Stimulated activated CD4-positive, alpha-beta T cell treated with anti-CD3 and anti-CD28 coated beads, Interleukin-1b, Interleukin-23, amount 100 ng/mL, for 1 hour (primary cell): ENCODE measurements around the gene LRRC4B.

ENCODE experiments used
- DNase-seq, 2 donors: peaks; one replicate each; pipeline ENCODE4 v3.0.0-alpha.2; 2020; ENCODE audit warnings: low read depth in 2 of 2

The LRRC4B gene

DNA sequence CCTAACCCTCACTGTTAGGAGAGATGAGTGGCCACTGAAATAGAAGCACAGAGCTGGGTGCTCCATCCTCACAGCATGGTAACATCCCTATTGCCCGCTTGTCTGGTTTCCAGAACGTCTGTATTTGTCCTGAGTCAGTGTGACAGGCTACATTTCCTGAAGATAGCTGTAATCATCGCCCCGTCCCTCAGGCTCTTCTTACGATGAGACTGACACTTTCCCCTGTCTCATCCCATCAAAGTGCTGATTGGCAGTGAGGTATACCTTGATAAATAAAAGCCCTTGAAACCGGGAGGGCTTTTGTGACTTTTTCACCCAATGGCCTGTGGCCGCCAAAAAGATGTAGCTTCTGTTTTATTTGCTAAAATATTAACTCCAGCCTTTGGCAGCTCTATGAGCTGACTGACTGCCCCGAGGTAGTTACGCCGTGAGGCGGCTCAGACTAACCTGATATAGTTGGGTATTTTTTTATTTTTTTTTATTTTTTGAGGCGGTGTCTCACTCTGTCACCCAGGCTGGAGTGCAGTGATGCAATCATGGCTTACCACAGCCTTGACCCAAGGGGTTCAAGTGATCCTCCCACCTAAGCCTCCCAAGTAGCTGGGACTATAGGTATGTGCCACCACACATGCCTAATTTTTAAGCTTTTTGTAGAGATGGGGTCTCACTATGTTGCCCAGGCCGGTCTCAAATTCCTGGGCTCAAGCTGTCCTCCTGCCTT is 5.7 kb upstream of the LRRC4B start:
- DNase-seq = no peak

DNA sequence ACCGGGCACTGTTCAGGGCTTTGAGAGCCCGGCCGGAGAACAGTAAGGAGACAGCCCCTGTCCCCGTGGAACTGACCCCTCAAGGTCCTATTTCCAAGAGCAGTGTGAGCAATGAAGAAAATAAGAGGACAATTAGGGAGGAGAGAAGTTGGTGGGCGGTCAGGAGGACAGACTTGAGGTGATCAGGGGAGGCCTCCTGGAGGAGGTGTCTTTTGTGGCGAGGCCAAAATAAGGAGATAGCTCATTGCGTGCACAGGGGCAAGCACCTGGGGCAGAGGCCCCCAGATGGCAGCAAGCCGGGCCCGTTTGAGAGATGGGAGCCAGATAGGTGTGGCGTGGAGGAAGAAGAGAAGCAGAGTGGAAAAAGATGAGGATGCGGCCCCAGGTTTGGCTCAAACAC is 2.8 kb upstream of the LRRC4B start:
- DNase-seq = no peak

DNA sequence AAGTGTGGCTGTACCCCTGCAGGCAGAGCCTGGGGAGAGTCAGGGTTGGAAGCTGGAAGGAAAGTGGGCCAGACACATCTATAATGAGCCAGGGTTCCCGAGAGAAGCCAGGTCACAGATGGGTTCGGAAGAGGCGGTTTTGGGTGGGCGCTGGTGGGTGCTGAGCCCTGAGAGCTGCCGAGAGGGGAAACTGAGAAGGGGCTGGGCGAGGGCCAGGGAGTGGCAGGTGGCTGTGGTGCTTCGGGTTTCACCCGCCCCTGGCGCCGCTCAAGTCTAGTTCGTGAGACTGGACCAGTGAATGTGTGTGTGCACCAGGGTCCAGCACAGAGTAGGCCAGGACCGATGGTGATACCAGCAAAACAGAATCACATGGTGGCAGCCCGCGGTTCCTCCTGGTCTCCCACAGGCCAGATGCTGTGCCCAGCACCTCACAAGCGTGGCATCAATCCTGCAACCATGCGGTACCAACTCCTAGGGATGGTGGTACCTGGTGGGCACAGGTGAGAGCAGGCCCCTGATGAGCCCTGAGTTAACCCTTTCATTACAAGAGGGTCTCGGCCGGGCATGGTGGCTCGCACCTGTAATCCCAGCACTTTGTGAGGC is 1.8 kb upstream of the LRRC4B start:
- DNase-seq = no peak

DNA sequence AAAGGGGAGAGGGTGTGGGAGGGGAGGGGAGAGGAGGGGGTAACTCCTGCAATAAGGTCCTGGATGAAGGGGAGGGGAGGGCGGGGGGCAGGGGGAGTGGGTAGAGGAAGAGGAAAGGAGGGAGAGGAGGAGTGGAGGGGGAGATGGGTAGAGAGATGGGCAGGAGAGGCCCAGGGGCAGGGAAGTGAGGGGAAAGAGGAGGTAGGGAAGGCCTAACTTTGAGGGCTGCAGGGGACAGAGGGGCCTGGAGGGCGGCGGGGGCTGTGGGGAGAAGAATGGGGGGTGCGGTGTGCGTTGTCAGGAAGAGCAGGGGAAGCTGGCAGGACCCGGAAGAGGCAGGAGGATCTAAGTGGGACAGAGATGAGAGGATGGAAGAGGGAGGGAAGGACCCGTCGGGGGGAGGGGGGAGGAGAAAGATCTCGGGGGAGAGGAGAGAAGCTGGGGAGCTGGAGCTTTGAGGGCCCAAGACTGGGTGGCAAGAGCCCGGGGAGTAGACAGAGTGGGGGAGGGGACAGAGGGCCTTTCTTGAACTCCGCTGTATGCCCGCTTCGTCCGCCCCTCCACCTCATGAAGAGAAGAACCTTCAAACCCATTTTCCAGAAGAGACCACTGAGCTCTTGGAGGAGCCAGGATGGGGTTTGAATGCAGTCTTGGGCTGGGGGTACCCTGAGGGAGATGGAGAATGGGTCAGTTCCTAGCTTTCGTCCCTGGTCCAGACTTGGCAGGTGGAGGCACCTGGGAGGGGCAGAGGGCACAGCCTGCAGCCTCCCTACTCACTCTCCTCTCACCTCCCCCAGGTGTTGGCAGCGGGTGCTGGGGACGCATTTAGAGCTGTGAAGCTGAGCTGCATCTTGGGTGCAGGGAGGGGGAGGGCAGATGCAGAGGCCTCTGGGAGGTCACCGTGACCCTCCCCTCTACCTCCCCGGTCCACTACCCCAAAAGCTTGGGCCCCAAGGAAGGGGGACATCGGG is 778 bp upstream of the LRRC4B start:
- no peak for DNase-seq

DNA sequence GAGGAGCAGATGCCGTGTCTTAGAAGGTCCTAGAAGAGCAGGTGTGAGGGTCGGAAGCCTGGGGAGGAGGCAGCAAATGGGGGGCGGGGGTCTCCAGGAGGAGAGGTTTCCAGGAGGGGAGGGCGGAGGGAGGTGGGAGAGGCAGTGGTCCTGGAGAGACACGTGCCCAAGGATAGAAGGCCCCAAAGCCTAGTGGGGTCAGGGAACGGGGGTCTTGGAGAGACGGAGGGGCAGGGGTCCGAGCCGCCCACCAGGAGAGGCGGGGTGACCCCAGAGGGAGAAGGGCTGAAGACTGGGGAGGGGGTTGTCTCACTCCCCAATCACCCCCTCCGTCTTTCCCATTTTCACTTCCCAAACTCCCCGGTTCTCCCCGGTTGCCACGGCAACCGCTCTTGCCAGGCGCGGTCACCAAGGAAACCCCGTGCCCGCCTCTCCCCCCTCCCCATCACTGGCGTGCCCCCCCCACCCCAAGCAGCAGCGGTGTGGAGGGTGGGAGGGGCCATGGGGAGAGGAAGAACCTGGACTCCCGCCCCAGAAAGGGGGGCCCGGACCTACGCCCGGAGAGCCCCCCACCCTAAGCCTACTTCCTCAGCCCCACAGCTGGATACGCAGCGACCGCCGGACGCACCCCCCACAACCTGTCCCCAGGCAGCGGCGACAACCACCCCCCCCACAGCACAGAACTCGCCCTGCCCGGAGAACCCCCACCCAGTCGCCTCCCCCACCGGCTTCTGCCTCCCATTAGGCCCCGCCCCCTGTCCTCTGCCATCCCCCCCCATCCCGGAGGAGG is 988 bp downstream of the LRRC4B start:
- no peak for DNase-seq

DNA sequence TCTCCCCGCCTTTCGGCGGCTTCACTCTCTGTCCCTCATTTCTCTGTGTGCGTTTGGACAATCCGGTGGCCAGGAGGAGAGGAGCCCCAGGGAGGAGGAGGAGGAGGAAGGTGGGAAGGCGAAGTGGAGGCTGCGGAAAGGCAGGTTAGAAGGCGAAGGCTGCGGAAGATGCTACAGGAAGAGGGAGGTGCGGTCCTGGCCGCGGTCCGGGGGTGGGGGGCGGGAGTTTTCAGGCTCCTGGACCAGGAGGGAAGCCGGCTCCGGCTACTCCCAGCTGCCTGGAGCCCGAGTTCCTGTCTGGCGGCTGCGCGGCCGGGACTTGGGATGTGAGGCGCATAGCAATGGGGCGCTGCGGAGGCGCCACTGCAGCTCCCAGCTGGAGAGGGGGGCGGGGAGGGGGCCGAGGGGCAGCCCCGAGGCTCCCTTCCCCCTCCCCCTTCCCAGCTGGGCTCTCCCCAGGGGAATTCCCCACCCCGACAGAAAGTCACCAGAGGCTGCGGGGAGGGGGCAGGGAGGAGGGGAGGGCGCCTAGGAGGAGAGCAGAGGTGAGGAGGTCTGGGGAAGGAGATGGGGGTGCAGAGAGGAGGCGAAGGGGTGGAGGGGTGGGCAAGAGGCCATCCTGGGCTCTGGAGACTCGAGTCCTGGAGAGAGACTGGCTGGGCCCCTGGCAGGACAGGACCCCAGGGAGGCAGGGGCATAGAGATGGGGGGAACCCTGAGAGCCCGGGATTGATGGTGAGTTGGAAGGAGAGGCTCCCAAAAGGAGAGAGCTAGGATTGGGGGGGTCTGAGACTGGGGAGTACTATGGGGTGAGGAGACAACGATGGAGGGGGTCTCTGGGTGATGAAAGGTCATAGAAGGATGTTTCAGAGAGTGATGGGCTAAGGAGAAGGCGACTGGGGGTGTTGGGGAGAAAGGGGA is 2.0 kb downstream of the LRRC4B start:
- DNase-seq = peak in 1 of 2 donors; percentile 30

DNA sequence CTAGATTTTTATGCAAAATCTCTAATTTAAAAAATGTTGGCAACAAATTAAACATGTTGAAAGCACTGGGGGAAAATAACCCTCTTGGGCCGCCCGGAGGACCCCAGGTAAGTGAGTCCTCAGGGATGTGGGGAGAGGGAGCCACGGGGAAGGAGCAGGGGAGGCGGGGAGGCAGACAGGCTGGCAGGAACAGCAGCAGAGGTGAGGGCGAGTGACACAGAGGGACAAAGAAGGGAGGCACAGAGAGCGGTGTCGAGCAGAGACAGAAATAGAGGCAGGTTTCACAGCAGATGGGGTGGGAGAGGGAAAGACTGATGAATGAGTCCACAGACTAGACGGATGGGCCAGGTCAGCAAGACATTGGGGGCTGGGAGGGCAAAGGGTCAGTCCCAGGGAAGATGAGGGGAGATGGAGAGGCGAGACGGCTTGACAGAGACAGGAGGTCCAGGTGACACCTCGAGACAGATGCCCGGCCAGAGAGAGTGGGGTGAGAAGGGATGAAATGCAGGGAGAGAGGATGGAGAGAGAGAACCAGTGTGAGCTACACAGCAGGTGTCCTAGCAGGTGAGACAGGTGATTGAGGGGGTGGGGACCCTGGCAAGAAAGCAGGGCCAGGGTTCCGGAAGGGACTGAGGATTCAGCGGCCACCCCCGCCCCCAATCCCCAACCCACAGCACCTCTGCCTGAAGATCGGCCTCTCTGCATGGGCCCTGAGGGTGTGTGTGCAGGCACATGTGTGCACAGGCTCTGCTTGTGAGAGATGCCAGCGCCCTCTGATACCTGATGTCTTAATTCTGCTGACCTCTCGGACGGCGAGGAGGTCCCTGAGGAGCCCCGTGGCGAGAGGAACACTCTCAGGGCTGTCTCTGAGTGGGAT is 3.8 kb downstream of the LRRC4B start:
- DNase-seq = no peak

DNA sequence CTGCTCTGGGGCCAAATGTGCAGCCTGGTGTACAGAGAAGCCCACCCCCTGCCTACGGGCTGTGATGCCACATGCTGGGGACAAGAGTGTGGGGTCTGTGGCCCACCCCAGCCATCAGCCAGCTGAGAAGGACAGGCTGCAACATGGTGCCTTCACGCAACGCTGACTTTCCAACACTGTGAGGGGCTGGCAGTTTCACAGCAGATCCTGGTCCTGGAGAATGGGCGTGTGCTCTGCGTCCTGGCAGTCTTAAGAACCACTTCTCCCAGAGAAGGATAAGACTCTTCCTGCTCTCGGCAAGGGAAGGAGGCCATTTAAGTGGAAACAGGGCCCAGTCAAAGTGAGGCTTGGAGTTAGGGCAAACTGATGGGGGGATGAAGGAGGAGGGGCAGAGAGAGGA is 4.6 kb downstream of the LRRC4B start:
- no peak for DNase-seq

DNA sequence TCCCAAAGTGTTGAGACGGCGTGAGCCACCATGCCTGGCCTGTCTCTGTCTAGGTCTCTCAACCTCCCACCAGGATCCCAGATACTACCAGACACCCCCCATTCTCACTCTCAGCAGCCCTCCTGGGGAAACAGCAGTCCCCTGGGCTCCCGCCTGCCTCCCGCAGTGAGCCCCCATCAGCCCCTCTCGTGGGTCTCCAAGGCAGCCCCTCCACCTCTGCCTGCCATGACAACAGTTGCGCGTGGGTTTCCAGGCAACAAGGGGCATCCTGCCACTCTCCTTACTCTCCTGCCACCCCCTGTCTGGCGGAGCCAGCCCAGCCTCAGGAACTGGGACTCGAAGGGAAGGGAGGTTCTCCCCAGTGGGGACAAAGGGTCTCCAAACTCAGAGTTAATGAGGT is 5.2 kb downstream of the LRRC4B start:
- no peak for DNase-seq

DNA sequence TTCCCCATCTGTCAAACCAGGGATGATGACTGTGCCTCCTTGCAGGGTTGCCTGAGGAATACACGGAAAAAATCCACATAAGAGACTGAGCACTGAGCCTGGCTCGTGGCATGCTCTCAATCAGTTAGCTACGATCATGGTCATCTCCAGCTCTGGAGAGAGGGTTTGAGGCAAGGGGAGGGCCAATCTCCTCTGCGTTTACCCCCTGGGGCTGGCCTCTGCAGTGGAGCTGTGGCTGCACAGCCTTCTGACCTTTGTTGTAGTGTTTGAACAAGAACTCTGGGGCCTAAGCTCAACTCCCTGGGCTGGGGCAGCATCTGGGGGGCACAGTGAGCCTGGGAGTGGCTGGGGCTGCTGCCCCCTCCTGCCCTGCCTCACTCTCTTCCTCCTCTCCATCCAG is 5.9 kb downstream of the LRRC4B start:
- no peak for DNase-seq

DNA sequence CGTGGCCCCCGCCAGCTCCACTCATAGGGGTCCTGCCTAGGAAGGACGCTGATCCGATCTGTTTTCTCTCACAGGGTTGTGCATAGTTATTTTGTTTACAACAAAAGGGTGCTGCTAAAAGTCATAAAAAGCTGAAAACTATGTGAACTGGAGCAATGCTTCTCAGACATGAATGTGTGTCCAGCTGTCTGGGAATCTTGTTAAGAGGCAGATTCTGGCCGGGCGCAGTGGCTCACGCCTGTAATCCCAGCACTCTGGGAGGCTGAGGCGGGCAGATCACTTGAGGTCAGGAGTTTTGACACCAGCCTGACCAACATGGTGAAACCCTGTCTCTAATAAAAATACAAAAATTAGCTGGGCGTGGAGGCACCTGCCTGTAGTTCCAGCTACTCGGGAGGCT is 8.6 kb downstream of the LRRC4B start:
- DNase-seq = no peak

DNA sequence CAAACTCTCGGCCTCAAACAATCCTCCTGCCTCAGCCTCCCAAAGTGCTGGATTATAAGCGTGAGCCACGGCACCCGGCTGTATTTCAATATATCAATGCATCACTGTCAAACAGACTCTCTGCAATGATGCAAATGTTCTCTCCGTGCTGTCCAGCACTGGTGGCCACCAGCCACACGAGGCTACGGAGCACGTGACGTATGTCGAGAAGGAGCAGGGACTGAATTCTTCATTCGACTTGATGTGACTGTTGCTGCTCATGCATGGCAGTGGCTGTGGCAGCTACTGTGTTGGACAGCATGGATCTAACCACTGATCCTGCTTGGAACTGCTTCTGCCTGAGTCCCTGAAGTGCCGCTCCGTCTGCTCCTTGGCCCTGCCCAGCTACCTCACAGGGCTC is 9.8 kb downstream of the LRRC4B start:
- DNase-seq = no peak

DNA sequence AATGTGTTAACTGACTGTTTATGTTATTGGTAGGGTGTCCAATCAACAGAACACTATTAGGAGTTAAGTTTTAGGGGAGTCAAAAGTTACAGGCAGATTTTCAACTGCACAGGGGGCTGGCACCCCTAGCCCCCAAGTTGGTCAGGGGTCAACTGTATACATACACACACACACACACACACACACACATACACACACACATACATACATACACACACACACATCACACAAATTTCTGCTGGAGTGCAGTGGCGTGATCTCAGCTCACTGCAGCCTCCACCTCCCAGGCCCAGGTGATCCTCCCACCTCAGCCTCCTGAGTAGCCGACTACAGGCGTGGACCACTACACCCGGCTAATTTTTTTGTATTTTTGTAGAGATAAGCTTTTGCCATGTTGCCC is 10.2 kb downstream of the LRRC4B start:
- DNase-seq = no peak

DNA sequence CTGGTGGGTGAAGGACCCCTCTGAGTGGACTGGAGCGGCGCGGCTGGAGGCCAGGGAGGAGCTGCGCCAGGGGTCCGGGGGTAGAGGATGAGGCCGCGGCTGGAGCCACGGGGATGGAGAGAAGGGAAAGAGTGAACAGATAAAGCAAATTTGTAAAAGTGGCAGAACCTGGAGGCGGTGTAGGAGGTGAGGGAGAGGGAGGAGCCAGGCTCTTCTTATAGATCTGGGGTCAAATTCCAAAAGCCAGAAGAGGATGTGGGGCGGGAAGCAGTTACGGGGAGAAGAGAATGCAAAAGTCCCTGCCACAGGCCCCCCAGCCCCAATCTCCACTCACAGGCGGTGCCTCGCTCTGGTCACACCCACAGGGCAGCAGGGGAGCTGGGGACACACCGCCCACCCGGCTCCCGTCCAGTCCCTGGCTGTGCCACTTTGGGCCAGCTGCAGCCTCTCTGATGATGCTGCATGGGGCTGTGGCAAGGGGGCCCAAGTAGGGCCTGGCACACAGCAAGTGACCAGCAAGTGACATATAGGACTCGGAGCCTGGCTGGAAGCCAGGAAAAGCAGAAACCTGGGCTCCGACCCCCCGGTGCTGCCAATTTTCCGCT is 11.1 kb downstream of the LRRC4B start:
- DNase-seq = no peak

DNA sequence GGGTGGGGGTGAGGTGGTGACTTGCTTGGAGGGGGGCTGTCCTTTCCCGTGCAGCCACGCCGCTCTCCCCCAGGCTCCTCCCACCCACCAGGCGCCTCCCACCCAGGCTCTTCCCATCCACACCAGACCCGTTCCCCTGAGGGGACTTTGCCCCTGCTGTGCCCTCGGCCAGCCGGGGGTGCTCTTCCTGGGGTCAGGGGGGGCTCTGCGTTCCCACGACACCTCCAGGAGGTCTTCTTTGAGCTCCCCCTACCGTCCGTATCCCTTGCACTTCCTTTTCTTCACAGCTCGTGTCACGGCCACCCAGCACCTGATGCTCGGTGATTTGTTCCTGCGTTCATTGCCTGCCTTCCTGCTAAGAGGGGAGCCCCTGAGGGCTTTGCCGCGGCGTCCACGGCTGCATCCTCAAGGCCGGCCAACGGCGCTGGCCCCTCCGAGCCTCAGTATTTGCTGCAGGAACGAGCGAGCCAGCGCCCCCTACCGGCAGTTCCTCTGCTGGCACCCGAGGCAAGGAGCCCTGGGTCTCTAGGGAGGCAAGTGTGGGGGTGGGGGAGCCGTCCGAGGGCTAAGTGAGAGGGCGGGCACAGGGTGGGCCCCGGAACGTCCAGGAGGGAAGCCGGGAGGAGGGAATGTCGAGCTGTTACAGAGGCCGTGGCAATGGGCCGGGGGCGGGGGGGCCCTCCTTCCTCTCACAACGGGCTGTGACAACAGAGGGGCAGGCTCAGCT is 11.8 kb downstream of the LRRC4B start:
- DNase-seq = peak; percentile 24 to 74

DNA sequence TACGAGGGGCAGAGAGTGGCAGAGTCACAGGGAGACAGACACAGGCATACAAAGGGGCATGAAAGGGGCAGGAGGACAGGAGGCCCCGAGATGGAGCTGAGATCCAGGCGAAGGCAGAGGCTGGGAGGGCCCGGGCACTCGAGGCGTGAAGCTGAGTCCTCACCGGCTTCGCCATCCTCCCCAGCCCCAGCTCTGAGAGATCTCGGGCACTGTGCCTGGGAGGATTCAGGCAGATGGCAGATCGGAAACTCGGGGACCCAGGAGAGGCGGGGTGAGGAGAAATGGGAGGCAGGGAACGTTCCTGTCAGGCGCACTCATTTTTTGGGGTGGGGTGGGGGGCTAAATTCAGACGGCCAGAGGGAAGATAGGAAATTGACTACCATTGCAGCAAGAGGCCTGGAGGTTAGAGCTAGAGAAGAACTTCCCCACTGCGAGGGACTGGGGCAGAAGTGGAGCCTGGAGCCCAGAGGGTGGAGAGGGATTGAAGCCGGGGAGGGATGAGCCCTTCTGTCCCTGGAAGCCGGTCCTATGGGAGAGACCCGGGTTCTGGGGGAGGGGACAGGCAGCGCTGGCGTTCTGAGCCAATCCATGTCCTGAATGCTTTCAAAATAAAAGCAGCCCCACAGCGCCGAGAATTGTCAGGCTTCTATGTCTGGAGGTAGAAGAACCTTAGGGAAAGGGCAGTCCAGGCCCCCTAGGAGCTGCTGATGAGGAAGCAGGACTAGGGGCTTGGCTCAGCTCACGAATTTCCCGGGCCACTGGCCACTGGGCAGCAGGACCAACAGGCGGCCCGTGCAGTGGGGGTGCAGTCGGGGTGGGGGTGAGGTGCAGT is 12.6 kb downstream of the LRRC4B start:
- no peak for DNase-seq

DNA sequence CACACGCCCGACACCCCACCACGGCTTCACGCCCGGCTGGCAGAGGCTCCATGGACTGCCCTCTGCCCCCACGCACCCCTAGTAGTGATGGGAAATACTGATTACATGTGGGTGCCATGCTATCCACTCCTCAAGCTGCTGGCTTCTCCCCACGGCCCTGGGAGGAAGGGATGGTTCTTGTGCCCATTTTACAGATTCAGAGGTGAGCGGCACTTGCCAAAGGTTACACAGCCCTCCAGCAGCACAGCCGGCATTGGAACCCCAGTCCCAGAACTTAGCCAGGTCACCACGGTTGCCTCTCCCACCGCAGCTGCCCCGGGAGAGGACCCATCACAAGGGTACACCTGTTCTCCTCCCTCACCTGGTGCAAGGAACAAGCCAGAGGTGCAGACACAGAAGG is 13.2 kb downstream of the LRRC4B start:
- no peak for DNase-seq

DNA sequence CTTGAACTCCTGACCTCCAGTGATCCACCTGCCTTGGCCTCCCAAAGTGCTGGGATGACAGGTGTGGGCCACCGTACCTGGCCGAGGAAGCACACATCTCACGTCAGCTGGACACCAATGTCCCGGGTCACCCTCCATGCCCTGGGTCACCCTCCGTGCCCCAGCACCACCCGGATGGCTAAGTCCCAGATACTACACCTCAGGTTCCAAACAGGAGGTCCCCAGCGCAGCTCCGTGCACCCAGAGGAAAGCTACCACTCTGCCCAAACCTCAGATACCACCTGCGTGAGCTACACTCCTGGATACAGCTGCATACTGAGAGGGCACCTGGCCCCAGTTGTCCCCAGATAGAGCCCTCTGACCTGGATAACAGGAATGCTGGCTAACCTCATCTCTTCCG is 14.0 kb downstream of the LRRC4B start:
- no peak for DNase-seq
